HG03457 (cell line): ENCODE data around the gene ACHE.
"Not testable (repeated sequence)": the region's sequence is repeated elsewhere in the genome, so short reads cannot be mapped to it uniquely, and the experiment has no call there.

Experiments
- ATAC-seq: cut with Tn5 transposase; IDR thresholded peaks from one replicate; pipeline ENCODE4 v1.9.1; 2021; ENCODE audit warnings: moderate number of reproducible peaks; ENCODE audit not compliant: unreplicated experiment

ACHE gene

GRCh38 chr7:100895701-100895955 is at the start of gene ACHE:
ACHE (minus strand) TSS chr7:100895888; CDS start chr7:100894232, 1,656 bp downstream.
- no peak for ATAC-seq

GRCh38 chr7:100944138-100944537 is 48.5 kb upstream of the ACHE start:
- ATAC-seq, result no peak

- no peak for ATAC-seq
These were observed 48.0 kb upstream of the ACHE start for GRCh38 chr7:100943693-100944092.

- no peak for ATAC-seq
These were observed 46.5 kb upstream of the ACHE start for GRCh38 chr7:100942045-100942774.

- ATAC-seq, result not testable (repeated sequence)
These were observed 40.5 kb upstream of the ACHE start for GRCh38 chr7:100936167-100936566.

- ATAC-seq, result not testable (repeated sequence)
These were observed 39.7 kb upstream of the ACHE start for GRCh38 chr7:100935381-100935780.

GRCh38 chr7:100933734-100934133 is 38.0 kb upstream of the ACHE start:
- ATAC-seq, result no peak

- no peak for ATAC-seq
These were observed 34.1 kb upstream of the ACHE start for GRCh38 chr7:100929808-100930174.

- ATAC-seq, result not testable (repeated sequence)
These were observed 27.9 kb upstream of the ACHE start for GRCh38 chr7:100923616-100924015.

- ATAC-seq, result no peak
These were observed 25.4 kb upstream of the ACHE start for GRCh38 chr7:100921039-100921438.

- ATAC-seq, result not testable (repeated sequence)
These were observed 24.2 kb upstream of the ACHE start for GRCh38 chr7:100919779-100920437.

- ATAC-seq, result not testable (repeated sequence)
These were observed 23.6 kb upstream of the ACHE start for GRCh38 chr7:100919335-100919734.

GRCh38 chr7:100914879-100915447 is 19.3 kb upstream of the ACHE start:
- ATAC-seq, result no peak

- ATAC-seq, result no peak
These were observed 18.7 kb upstream of the ACHE start for GRCh38 chr7:100914208-100914878.

- no peak for ATAC-seq
These were observed 15.8 kb upstream of the ACHE start for GRCh38 chr7:100911484-100911883.

GRCh38 chr7:100910443-100910842 is 14.8 kb upstream of the ACHE start:
- not testable (repeated sequence) for ATAC-seq

- no peak for ATAC-seq
These were observed 12.8 kb upstream of the ACHE start for GRCh38 chr7:100908512-100908911.

- no peak for ATAC-seq
These were observed 7.0 kb upstream of the ACHE start for GRCh38 chr7:100902638-100903037.

GRCh38 chr7:100901921-100902332 is 6.2 kb upstream of the ACHE start:
- ATAC-seq, result no peak

- ATAC-seq, result no peak
These were observed 5.3 kb upstream of the ACHE start for GRCh38 chr7:100900978-100901377.

- no peak for ATAC-seq
These were observed 3.7 kb upstream of the ACHE start for GRCh38 chr7:100899432-100899831.
